ENCODE data around the gene CAMK4.
A peak's percentile ranks its signal among the peaks of the same experiment; 100 is the strongest.
"Not testable (repeated sequence)": the region's sequence is repeated elsewhere in the genome, so short reads cannot be mapped to it uniquely, and the experiment has no call there.

Gene CAMK4

DNA sequence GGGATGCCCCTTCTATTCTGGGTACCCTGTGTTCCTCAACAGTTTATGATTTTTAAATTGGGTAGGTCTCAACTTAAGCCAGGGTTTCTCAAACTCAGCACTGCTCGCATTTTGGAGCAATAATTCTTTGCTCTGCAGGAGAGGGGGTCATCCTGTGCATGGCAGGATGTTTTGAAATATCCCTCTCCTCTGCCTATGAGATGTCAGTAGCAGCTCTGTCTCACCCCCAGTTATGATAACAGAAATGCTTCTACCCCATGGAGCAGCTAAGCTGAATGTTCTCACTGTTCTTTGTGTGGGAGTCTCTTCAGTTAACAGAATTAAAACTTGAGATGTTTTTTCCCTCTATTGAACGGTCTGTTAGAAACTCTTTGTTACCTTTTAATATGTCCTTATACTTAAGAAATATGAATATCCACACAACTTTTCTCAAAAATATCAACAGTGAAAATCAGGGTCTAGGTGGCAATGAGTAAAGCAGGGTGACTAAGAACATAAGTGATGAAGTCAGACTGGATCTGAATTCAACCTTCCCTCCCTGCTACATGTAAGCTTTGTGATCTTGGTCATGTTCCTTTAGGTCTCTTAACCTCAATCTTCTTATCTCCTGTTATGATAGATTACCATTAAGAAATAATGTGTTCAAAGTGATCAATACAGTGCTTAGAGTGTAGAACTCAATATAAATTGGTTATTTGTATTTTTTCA, 89.0 kb downstream of the CAMK4 start:
- no peak for DNase-seq

- peak in 1 of 6 experiments; percentile 8 for DNase-seq
Measured at GRCh38 chr5:111320953-111321352, 96.8 kb downstream of the CAMK4 start.

GRCh38 chr5:111321376-111321775, 97.2 kb downstream of the CAMK4 start:
- no peak for DNase-seq

- DNase-seq, result no peak
Measured at GRCh38 chr5:111326551-111326950, 102.4 kb downstream of the CAMK4 start.

- DNase-seq, result no peak
Measured at GRCh38 chr5:111337133-111337532, 112.9 kb downstream of the CAMK4 start.

GRCh38 chr5:111337688-111338087, 113.5 kb downstream of the CAMK4 start:
- DNase-seq, result no peak

DNA sequence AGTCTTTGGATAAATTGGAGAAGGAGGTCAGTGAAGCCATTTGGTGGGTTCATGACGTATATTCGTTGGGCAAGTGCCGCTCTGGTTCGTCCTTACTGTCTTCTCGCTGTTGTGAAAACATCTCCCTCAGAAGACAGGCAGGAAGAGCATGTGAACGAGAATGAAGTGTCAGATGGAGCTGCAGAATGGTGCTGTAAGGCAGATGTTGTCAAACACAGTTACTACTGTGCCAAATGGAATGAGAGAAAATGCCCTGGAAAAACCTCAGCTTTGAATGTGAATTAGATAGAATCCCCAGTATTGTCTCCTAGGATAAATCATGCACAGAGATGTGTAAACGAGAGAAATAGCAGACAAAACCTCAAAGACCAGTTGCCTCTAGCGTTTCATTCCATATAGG, 121.5 kb downstream of the CAMK4 start:
- DNase-seq, result no peak

GRCh38 chr5:111347021-111347420, 122.8 kb downstream of the CAMK4 start:
- DNase-seq, result no peak

- no peak for DNase-seq
Measured at GRCh38 chr5:111348661-111349329, 124.6 kb downstream of the CAMK4 start.

DNA sequence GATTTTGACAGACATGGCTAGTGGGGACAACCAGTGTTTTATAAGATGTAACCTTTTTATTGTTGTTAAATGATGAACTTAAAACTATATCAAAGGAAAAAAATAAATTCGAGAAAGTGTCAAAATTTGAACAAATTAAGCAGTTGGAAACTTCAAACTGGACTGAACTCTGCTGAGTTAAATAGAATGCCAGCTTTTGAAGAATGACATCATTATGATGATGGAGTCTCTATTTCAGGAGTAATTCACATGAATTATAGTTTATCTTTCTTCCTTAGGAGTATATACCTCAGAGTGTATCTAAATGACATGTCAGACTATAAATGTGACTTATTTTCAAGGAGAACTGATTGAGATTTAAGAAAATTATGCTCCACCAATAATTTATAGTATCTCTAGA, 125.2 kb downstream of the CAMK4 start:
- DNase-seq, result no peak

DNA sequence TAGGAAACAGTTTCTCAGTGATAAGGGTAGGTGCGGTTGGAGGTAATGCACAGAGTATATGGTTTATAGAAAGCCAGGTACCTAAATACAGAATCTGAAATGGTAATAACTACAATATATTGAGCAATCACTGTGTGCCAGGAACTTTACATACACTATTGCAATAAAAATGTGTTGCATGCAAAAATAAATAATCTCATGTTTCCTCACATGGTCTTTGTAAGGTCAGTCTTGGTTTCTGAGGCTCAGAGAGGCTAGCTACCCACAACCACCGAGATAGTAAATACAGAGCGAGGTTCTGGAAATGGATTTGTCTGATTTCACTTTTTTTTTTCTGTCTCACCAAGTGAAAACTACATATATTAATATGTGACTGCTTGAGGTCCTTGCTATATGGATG, 128.9 kb downstream of the CAMK4 start:
- no peak for DNase-seq

DNA sequence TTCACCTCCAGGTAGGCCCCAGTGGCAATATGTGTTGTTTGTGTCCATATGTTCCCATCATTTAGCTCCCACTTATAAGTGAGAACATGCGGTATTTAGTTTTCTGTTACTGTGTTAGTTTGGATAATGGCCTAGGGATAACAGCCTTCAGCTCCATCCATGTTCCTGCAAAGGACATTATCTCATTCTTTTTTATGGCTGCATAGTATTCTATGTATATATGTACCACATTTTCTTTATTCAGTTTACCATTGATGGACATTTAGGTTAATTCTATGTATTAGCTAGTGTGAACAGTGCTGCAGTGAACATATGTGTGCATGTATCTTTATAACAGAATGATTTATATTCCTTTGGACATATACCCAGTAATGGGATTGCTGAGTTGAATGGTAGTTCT, 134.5 kb downstream of the CAMK4 start:
- DNase-seq, result not testable (repeated sequence)

DNA sequence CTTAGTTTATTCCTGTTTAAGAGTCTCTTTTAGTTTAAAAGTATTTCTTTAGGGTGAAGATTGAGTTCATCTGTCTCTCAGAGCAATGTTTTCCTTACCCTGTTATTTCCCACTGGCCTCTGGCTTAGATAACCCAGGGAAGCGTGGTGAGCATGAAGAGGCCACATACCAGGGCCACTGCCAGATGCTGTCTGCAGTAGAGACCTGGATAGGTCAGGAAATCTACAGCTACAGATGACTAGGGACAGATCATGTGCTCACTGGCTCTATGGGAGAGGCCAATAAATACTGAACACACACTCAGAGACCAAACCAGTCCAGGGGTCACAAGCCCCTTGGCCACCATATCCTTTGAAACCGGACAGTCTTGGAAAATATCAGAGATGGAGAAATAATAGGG, 136.0 kb downstream of the CAMK4 start:
- DNase-seq, result no peak

DNA sequence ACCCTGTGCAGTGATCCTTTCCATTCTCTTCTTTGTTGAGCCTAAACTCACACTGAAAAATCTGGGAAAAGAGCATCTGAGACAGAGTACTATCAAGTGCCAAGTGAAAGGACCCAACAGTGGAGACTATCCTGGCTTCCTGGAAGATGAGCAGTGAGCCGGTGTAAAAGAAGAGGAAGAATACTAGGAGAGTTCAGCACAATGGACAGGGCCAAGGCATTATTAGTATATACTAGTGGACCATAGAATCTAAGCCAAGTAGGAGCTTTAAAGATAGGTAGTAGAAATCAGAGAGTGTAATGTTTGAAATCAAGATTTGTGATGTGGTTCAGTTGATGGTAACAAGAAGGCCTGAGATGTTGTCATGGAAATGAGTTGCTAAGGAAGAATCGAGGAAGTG, 140.8 kb downstream of the CAMK4 start:
- peak in 2 of 6 experiments; percentile 4 to 13 for DNase-seq

- no peak for DNase-seq
Measured at GRCh38 chr5:111366388-111366787, 142.2 kb downstream of the CAMK4 start.

GRCh38 chr5:111367115-111367514, 142.9 kb downstream of the CAMK4 start:
- no peak for DNase-seq

DNA sequence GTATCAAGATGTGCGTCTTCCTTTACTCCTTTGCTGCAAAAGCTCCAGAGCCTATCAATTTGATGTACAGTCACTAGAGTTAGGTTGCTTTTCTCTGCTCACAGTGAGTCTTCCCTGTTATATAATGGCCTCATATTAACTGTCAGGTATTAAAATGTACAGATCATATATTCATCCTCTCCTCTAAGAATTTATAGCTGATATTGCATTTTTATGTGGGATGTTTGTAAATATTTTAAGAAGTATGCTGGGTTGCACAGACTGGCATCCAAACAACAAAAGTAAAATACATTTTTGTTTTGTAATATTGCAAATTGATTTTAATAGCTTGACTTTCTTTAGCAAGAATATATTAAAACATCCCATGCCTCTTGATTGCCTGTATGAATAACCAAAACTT, 148.6 kb downstream of the CAMK4 start:
- no peak for DNase-seq

- no peak for DNase-seq
Measured at GRCh38 chr5:111374380-111374779, 150.2 kb downstream of the CAMK4 start.

DNA sequence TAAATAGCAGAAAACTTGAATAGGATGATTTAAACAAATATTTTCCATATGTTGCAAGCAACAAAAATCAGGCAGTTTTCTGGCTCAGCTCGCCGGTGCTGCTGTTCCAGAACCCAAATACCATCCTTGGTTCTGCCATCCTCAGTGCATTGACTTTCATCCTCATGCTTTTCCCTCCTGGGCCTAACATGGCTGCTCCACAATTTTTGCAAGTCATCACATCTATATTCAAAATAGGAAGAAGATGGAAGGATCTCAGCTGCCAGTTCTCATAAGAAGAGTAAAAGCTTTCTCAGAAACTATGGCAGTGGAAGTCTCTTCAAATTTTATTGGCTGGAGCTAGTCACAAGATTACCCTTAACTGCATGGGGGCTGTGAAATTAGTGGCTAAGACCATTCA, 151.5 kb downstream of the CAMK4 start:
- DNase-seq, result no peak

- no peak for DNase-seq
Measured at GRCh38 chr5:111377306-111377705, 153.1 kb downstream of the CAMK4 start.

- no peak for DNase-seq
Measured at GRCh38 chr5:111379391-111379816, 155.2 kb downstream of the CAMK4 start.

DNA sequence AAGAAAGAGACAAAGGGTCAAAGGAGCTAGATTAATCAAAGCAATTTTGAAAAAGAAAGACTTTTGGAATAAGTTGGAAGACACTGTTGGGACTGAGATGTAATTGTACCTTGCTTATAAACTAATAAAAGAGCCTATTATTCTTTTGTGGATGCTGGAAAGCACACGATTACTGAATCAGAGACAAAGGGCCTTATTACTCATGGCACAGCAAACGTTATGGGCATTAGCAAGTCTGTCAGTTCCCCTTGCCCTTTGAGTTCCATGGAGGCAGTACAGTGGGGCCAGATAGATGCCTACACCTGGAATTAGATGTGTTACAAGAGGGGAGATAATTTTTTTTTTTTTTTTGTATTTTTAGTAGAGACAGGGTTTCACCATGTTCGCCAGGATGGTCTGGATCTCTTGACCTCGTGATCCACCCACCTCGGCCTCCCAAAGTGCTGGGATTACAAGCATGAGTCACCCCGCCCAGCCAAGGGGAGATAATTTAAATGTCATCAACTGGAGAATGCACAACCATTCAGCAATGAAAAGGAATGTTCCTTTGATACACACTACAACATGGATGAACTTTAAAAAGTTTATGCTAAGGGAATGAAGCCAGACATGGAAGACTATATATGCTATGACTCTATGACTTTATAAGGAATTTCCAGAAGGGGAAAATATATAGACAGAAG, 159.2 kb downstream of the CAMK4 start:
- no peak for DNase-seq

- peak in 1 of 6 experiments; percentile 4 for DNase-seq
Measured at GRCh38 chr5:111384220-111384619, 160.0 kb downstream of the CAMK4 start.

GRCh38 chr5:111385051-111385450, 160.9 kb downstream of the CAMK4 start:
- DNase-seq, result no peak

All from stimulated activated naive CD4-positive, alpha-beta T cell (primary cell).